ENCODE measurements around the gene CABLES1.

DNA sequence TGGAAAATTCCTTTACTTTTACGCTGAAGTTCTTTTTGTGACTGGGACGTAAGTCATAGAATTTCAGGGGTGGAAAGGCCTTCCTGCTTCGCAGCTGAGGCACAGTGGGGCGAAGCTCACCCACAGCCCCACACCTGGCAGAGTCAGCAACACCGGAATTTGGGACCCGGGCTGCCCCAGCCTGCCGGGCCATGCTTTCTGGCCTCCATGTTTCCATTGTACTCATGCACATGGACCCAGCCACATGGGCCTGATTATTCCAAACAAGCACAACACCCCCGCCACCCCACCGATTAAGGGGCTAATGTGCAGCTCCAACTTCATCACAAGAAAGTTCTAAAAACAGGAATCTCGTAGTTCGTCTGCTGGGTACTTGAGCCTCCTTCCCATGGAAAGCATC lies 82.5 kb downstream of the CABLES1 start:
- TF ChIP-seq, protein P1, sequence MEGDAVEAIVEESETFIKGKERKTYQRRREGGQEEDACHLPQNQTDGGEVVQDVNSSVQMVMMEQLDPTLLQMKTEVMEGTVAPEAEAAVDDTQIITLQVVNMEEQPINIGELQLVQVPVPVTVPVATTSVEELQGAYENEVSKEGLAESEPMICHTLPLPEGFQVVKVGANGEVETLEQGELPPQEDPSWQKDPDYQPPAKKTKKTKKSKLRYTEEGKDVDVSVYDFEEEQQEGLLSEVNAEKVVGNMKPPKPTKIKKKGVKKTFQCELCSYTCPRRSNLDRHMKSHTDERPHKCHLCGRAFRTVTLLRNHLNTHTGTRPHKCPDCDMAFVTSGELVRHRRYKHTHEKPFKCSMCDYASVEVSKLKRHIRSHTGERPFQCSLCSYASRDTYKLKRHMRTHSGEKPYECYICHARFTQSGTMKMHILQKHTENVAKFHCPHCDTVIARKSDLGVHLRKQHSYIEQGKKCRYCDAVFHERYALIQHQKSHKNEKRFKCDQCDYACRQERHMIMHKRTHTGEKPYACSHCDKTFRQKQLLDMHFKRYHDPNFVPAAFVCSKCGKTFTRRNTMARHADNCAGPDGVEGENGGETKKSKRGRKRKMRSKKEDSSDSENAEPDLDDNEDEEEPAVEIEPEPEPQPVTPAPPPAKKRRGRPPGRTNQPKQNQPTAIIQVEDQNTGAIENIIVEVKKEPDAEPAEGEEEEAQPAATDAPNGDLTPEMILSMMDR (IDR thresholded peaks at IDR 0.05) = no peak
- no peak for TF ChIP-seq POLR2A (IDR thresholded peaks at IDR 0.05)

Data from adrenal gland (tissue), 5 donors.